WTC11 (cell line): ENCODE measurements around the gene SCYGR3. TPM values are rescaled to one million over a fixed set of nuclear protein-coding genes. Genes with fewer than 3 reads are reported as not detected.

Experiments used
- ATAC-seq: fragments of 200-7000 bp; cut with Tn5 transposase; 2 replicates; pipeline ENCODE4 v1.10.0; 2021; ENCODE audit warnings: mild to moderate bottlenecking, moderate library complexity
- CTCF ChIA-PET: fragments of 300-600 bp; sonication (Branson Sonifier 250); formaldehyde crosslinking; loops from one replicate; lab custom pipeline; 2021; ENCODE audit warnings: antibody characterized with exemption; lab: Charles Lee
- POLR2A ChIA-PET: fragments of 350-600 bp; sonication (Branson Sonifier 250); formaldehyde crosslinking; loops from one replicate; lab custom pipeline; 2021; ENCODE audit warnings: antibody characterized with exemption; lab: Charles Lee
- DNase-seq: peaks from one replicate; pipeline ENCODE4 v3.0.0; 2021; ENCODE audit warnings: low spot score
- H3K27ac Mint-ChIP-seq: 2 replicates; pipeline ENCODE4 v1.8.0; 2021; ENCODE audit warnings: mixed read lengths
- H3K27me3 Mint-ChIP-seq: 2 replicates; pipeline ENCODE4 v1.8.0; 2021; ENCODE audit warnings: low read depth, mild to moderate bottlenecking, moderate library complexity, mixed read lengths
- H3K36me3 Mint-ChIP-seq: 2 replicates; pipeline ENCODE4 v1.8.0; 2021; ENCODE audit warnings: mixed read lengths
- H3K4me1 Mint-ChIP-seq: 2 replicates; pipeline ENCODE4 v1.8.0; 2022; ENCODE audit warnings: mixed read lengths
- H3K4me3 Mint-ChIP-seq: 2 replicates; pipeline ENCODE4 v1.8.0; 2021; ENCODE audit warnings: mild to moderate bottlenecking, moderate library complexity, mixed read lengths
- H3K9me3 Mint-ChIP-seq: 2 replicates; pipeline ENCODE4 v1.8.0; 2021; ENCODE audit warnings: mixed read lengths
- CTCF ChIP-seq: fragments of 200-600 bp; IDR thresholded peaks from 2 replicates; pipeline ENCODE4 v1.8.0; 2022; ENCODE audit warnings: antibody characterized with exemption
- E2F1 ChIP-seq: sonication (generic); formaldehyde crosslinking; IDR thresholded peaks from 2 replicates; pipeline ENCODE4 v1.8.0; 2022; ENCODE audit warnings: mild to moderate bottlenecking, missing genetic modification reagents
- FOXP1 ChIP-seq: sonication (generic); formaldehyde crosslinking; IDR thresholded peaks from 2 replicates; pipeline ENCODE4 v1.8.0; 2022; ENCODE audit warnings: missing genetic modification reagents, mild to moderate bottlenecking, moderate library complexity, borderline replicate concordance
- KAT7 ChIP-seq: sonication (generic); formaldehyde crosslinking; IDR thresholded peaks from 2 replicates; pipeline ENCODE4 v1.8.1; 2023; ENCODE audit warnings: missing genetic modification reagents, mild to moderate bottlenecking, borderline replicate concordance
- NFYB ChIP-seq: sonication (generic); formaldehyde crosslinking; conservative IDR thresholded peaks from 2 replicates; pipeline ENCODE4 v1.8.0; 2022; ENCODE audit warnings: low read depth, missing genetic modification reagents
- NR2C2 ChIP-seq: sonication (generic); formaldehyde crosslinking; IDR thresholded peaks from 2 replicates; pipeline ENCODE4 v1.8.0; 2022; ENCODE audit warnings: mild to moderate bottlenecking, missing genetic modification reagents
- PRRX2 ChIP-seq: fragments of 250-450 bp; sonication (Bioruptor Pico); IDR thresholded peaks from 2 replicates; pipeline ENCODE4 v1.8.0; 2021; ENCODE audit warnings: mild to moderate bottlenecking
- RORB ChIP-seq: fragments of 250-450 bp; sonication (Bioruptor Pico); IDR thresholded peaks from 2 replicates; pipeline ENCODE4 v1.9.0; 2021; ENCODE audit warnings: mild to moderate bottlenecking
- ZNF263 ChIP-seq: sonication (generic); formaldehyde crosslinking; IDR thresholded peaks from 2 replicates; pipeline ENCODE4 v1.8.1; 2022; ENCODE audit warnings: low read depth, mild to moderate bottlenecking, moderate library complexity, missing genetic modification reagents
- ZNF317 ChIP-seq: sonication (generic); formaldehyde crosslinking; IDR thresholded peaks from 2 replicates; pipeline ENCODE4 v1.8.1; 2023; ENCODE audit warnings: low read depth, mild to moderate bottlenecking, moderate library complexity, missing genetic modification reagents, borderline replicate concordance
- ZNF423 ChIP-seq: fragments of 250-450 bp; sonication (Bioruptor Pico); IDR thresholded peaks from 2 replicates; pipeline ENCODE4 v2.1.2; 2022; ENCODE audit warnings: mild to moderate bottlenecking, moderate library complexity
- ZSCAN18 ChIP-seq: fragments of 250-450 bp; sonication (Bioruptor Pico); IDR thresholded peaks from 2 replicates; pipeline ENCODE4 v2.1.2; 2022; ENCODE audit warnings: mild to moderate bottlenecking, moderate library complexity
- total RNA-seq: library from RNA; stranded (reverse); gene quantifications from 3 replicates; pipeline ENCODE4 v1.2.3, GENCODE V29; 2021
- TF ChIP-seq, protein P1 (sequence below): sonication (generic); formaldehyde crosslinking; IDR thresholded peaks from 2 replicates; pipeline ENCODE4 v1.8.1; 2023; ENCODE audit warnings: mild to moderate bottlenecking, moderate library complexity, missing genetic modification reagents
- TF ChIP-seq, protein P2 (sequence below): sonication (generic); formaldehyde crosslinking; IDR thresholded peaks from 2 replicates; pipeline ENCODE4 v1.8.0; 2022; ENCODE audit warnings: mild to moderate bottlenecking, missing genetic modification reagents
- TF ChIP-seq, protein P3 (sequence below): sonication (generic); formaldehyde crosslinking; IDR thresholded peaks from 2 replicates; pipeline ENCODE4 v1.8.0; 2023; ENCODE audit warnings: missing genetic modification reagents, mild to moderate bottlenecking, borderline replicate concordance

SCYGR3 gene
- total RNA-seq, 1 experiment from 2014 or later = not detected

GRCh38 chr2:227607941-227608340, 6.7 kb downstream of the SCYGR3 start (continued):
- TF ChIP-seq FOXP1 (CRISPR knock-in tag) (no peak), E2F1 (CRISPR knock-in tag) (no peak), ZNF423 (CRISPR knock-in tag) (no peak), RORB (CRISPR knock-in tag) (no peak)
- TF ChIP-seq, protein P1, sequence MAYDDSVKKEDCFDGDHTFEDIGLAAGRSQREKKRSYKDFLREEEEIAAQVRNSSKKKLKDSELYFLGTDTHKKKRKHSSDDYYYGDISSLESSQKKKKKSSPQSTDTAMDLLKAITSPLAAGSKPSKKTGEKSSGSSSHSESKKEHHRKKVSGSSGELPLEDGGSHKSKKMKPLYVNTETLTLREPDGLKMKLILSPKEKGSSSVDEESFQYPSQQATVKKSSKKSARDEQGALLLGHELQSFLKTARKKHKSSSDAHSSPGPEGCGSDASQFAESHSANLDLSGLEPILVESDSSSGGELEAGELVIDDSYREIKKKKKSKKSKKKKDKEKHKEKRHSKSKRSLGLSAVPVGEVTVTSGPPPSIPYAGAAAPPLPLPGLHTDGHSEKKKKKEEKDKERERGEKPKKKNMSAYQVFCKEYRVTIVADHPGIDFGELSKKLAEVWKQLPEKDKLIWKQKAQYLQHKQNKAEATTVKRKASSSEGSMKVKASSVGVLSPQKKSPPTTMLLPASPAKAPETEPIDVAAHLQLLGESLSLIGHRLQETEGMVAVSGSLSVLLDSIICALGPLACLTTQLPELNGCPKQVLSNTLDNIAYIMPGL (CRISPR knock-in tag) = no peak

DNA sequence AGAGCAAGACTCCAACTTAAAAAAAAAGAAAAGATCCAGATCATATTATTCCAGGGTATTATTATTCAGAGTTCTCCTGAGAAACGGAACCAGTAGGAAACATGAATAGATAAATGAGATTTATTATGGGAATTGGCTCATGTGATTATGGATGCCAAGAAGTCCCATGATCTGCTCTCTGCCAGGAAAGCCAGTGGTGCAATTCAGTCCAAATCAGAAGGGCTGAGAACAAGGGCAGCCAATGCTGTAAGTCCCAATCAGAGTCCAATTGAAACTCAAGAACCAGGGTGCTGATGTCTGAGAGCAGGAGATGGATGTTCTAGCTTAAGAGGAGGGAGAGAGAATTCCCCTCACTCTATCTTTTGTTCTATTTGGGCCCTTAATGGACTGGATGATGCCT, 8.2 kb downstream of the SCYGR3 start:
- TF ChIP-seq NR2C2 (CRISPR knock-in tag) (no peak), ZNF317 (CRISPR knock-in tag) (no peak), CTCF (no peak), ZSCAN18 (CRISPR knock-in tag) (no peak), NFYB (no peak), KAT7 (no peak), RORB (CRISPR knock-in tag) (no peak), ZNF263 (no peak), PRRX2 (CRISPR knock-in tag) (no peak)
- TF ChIP-seq, protein P2, sequence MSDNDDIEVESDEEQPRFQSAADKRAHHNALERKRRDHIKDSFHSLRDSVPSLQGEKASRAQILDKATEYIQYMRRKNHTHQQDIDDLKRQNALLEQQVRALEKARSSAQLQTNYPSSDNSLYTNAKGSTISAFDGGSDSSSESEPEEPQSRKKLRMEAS (CRISPR knock-in tag) = no peak
- TF ChIP-seq, protein P3, sequence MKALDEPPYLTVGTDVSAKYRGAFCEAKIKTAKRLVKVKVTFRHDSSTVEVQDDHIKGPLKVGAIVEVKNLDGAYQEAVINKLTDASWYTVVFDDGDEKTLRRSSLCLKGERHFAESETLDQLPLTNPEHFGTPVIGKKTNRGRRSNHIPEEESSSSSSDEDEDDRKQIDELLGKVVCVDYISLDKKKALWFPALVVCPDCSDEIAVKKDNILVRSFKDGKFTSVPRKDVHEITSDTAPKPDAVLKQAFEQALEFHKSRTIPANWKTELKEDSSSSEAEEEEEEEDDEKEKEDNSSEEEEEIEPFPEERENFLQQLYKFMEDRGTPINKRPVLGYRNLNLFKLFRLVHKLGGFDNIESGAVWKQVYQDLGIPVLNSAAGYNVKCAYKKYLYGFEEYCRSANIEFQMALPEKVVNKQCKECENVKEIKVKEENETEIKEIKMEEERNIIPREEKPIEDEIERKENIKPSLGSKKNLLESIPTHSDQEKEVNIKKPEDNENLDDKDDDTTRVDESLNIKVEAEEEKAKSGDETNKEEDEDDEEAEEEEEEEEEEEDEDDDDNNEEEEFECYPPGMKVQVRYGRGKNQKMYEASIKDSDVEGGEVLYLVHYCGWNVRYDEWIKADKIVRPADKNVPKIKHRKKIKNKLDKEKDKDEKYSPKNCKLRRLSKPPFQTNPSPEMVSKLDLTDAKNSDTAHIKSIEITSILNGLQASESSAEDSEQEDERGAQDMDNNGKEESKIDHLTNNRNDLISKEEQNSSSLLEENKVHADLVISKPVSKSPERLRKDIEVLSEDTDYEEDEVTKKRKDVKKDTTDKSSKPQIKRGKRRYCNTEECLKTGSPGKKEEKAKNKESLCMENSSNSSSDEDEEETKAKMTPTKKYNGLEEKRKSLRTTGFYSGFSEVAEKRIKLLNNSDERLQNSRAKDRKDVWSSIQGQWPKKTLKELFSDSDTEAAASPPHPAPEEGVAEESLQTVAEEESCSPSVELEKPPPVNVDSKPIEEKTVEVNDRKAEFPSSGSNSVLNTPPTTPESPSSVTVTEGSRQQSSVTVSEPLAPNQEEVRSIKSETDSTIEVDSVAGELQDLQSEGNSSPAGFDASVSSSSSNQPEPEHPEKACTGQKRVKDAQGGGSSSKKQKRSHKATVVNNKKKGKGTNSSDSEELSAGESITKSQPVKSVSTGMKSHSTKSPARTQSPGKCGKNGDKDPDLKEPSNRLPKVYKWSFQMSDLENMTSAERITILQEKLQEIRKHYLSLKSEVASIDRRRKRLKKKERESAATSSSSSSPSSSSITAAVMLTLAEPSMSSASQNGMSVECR (CRISPR knock-in tag) = no peak
- ChIA-PET POLR2A (no interaction called here), CTCF (interaction anchor here (1.0 kb wide), 1 partner anchor 369 kb away, joined by 3 read pairs; no protein-coding TSS in a partner anchor)
- no peaks in the 10 kb centered on the region for H3K4me1 Mint-ChIP-seq
- H3K27ac Mint-ChIP-seq = no peak overlapping the region
- H3K4me3 Mint-ChIP-seq = no peak overlapping the region
- no peaks in the 10 kb centered on the region for H3K36me3 Mint-ChIP-seq
- ATAC-seq (no peak), DNase-seq (no peak)
- no peaks in the 10 kb centered on the region for H3K27me3 Mint-ChIP-seq
- no peaks in the 10 kb centered on the region for H3K9me3 Mint-ChIP-seq
